A549 treated with GW870086 at 1 μM for 4 hours (cell line): ENCODE data around the gene MINK1. TPM values are rescaled to one million over a fixed set of nuclear protein-coding genes. Genes with fewer than 3 reads are reported as not detected.

ENCODE experiments used
- total RNA-seq: library from RNA; stranded (reverse); fragments of 200-300 nt; extraction: Qiagen RNA extraction; gene quantifications from 5 replicates; pipeline ENCODE4 v1.2.3, GENCODE V29; 2022; ENCODE audit warnings: low read depth

Gene MINK1
- 46.7 to 62.8 TPM (median 57.8 TPM) in 5 replicates for total RNA-seq

DNA sequence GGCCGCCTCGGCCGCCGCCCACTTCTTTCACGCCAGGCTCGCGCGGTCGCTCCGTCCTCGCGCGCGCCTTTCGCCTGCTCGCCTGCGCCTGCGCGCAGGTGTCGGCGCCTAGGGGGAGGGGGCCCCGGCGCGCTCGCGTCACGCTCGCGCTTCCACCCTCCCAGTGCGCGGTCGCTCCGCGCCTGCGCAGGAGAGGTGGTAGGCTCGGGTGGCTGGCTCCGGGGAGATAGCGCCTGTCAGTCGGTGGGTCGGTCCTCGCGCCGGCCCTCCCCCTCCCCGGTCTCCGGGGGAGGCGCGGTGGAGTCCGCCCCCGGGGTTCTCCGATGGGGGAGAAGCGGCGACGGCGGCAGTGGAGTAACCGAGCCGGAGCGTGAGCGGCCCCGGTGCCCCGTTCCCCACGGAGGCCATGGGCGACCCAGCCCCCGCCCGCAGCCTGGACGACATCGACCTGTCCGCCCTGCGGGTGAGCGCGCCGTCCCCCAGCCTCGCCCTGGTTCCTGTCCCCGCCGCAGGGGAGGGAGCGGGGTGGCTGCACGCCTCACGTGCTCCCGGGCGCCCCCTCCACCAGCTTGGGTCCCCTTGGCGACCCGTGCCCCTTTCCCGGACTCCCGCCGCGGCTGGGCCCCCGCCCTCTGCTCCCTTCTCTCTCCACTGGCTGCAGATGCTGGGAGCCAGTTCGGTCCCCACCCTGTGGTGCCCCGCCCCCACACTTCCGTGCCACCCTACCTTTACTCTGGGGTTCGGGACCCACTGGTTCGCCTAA lies at the start of gene MINK1:
Gene MINK1, plus strand, starts transcription at position 163 of the 763 bp plus-strand sequence. Its CDS starts 244 bp downstream, at position 407.

DNA sequence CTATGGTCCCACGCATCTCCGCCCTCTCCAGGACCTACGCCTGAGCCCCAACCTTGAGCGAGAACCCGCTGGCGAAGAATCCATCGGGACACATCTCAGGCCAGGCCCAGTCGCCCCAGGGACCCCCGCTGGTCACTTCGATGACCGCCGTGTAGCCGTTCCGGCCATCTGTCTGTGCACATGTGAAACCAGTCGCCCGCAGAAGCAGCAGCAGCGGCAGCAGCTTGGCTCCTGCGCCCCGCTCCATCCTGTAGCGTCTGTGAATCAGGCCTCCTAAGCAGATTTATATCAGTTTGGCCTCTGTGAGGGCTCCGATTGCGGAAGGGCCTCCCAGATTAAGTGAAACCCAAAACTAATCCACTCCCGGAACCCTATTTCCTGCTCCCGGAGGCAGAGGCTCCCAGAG lies 47.0 kb upstream of the MINK1 start, which contains the start of gene VMO1:
Gene VMO1, minus strand, starts transcription at position 259 of the 406 bp plus-strand sequence. Its CDS starts 12 bp downstream, at position 247.

DNA sequence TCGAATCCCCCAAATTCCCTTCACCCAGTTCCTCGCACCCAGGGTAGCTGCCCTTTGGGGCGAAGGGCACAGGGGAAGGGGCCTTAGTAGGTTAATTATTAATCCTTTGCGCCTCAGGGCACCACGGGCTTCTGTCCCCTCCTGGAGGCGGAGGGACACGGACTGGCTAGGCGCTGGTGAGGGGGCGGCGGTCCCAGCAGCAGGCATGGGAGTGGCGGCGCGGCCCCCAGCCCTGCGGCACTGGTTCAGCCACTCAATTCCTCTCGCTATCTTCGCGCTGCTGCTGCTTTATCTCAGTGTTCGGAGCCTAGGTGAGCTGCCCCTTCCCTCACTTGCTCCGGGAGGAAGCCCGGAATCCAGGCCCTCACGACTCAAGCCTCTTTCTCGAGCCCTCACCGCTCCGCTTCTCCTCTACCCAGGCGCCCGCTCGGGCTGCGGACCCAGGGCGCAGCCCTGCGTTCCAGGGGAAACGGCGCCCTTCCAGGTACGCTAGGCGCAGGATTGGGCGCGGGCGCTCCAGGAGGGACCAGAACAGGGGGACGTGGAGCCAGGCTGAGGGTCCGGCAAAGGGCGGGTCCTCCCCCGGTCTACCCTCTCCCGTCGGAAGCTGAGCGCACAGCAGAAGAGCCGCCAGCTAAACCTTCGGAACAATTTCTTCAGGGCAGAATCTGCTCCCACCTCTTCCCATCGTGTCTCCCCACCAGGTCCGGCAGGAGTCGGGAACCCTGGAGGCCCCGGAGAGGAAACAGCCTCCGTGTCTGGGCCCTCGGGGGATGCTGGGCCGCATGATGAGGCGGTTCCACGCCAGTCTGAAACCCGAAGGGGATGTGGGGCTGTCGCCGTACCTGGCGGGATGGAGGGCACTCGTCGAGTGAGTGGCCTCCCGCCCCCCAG lies 44.1 kb upstream of the MINK1 start, which contains the start of gene GLTPD2:
Gene GLTPD2, plus strand, starts transcription at position 158 of the 894 bp plus-strand sequence. Its CDS starts 48 bp downstream, at position 206.

DNA sequence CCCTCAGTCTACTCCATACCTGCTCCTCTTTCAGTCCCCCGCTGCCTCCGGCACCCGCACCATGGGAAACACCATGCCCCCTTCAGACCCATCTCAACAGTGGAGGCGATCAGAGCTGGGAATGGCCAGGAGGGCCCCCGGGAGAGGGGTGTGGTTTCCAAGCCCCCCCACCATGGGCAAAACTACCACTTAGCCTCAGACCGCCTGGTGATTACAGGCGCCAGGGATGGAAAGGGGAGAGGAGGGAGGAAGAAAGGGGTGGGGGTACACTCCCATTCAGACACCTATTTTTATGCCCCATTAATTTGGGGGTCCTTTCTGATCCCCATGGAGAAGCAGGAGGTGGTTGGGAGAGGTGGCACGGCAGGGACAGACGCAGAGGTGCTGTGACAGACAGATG lies 30.9 kb upstream of the MINK1 start, which contains the start of gene C17orf114:
Gene C17orf114, minus strand, starts transcription at position 101 of the 400 bp plus-strand sequence.

DNA sequence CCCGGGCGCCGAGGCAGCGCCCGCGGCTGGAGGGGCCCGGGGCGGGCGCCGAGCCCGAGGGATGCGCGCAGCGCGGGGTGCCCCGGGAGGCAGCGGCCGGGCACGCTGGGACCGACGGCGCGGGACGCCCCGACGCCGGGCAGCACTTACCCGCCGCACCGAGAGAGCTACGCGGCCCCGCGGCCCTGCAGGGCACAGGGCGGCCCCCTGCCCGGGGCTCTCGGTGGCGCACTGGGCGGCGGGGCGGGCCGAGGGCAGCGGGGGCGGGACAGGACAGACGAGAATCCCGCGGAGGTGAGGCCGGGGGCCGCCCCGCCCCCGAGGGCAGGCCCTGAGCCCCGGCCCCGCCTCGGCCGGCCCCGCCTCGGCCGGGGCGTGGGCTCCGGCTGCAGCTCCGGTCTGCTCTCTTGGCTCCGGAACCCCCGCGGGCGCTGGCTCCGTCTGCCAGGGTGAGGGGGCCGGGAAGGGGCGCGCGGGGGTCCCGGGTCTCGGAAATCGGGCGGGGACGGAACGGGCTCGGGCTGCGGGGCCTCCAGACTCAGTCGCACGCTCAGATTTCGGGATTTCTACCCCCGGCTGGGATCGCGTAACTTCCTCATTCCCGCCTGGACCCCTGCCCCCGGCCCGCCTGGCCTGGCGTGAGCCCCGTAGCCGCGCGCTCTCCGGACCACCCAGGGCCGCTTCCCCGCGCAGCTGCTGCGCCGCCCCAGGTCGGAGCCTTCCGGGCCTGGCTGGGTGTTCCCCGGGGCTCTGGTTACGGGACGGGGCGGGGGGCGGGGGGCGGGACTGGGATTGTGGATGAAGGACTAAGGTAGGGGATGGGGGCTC lies 26.1 kb upstream of the MINK1 start, which contains the start of gene PLD2:
Gene PLD2, plus strand, starts transcription at position 376 of the 828 bp plus-strand sequence. CDS start 621 bp downstream, outside the sequence.

DNA sequence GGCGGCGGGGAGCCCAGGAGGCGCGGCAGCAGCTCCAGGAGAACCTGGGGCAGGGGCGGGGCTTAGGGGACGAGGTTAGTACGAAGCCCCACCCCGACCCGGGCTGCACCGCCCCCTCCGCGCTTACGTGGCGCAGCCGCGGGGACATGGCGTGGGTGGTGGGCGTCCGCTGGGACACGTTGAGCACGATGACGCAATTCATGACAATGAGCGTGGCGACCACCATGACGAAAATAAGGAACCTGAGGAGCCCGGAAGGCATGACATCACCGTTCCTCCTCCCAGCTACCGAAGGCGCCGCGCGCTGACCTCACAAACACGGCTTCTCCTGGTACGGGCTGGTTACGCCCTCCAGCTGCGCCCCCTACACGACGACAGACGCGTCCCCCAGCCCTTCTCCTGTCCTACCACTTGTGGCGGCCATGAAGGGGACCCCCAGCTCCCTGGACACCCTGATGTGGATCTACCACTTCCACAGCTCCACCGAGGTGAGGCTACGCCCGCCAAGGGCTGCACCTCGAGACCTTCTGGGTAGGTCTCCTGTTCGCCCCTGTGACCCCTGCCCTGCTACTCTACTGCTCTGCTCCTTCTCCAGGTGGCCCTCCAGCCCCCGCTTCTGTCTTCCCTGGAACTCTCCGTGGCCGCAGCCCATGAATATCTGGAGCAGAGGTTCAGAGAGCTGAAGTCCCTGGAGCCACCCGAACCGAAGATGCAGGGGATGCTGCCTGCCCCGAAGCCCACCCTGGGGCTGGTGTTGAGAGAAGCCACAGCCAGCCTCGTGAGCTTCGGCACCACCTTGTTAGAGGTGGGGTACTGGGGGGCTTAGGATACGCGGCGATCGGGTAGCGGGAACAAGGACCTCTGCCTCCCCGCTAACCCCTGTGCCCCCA lies 66.4 kb downstream of the MINK1 start, which contains the start of gene C17orf107:
Gene C17orf107, plus strand, starts transcription at position 196 of the 890 bp plus-strand sequence. Its CDS starts 227 bp downstream, at position 423.

DNA sequence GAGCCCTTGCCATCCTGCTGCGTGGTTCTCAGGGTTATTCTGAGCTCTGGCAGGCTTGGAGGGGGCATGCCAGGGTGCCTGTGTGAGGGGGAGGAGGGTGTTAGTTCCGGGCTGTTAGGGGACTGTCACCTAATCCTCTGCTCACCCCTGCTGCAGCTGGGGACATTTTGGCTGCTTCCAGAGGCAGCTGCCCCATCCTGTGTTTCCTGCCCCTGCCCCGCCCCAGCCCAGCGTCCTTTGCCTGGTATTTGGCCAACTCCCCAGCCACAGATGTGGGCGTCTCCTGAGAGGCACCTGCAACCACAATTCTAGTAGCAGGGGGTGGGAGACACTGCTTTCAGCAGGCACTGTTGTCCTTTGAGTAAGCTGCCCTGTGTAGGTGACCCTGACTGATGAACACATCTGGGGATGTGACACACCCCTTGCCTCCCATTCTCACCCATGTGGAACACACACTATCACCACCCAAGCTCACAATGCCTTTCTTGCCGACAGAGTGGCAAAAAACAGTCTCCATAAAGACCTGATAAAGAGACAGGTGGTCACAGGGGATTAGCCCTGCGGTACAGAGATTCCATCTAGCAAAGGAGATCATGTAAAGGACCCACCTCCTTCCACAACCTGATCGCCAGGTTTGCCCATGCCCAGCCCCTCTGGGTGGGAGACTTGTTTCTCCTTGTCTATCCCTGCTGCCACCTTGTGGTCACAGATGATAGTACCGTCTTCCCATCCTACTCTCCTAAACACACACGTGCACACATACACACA lies 70.1 kb downstream of the MINK1 start, which contains the start of gene CHRNE:
Gene CHRNE, minus strand, starts transcription at position 48 of the 768 bp plus-strand sequence. Its CDS starts 35 bp downstream, at position 13.

DNA sequence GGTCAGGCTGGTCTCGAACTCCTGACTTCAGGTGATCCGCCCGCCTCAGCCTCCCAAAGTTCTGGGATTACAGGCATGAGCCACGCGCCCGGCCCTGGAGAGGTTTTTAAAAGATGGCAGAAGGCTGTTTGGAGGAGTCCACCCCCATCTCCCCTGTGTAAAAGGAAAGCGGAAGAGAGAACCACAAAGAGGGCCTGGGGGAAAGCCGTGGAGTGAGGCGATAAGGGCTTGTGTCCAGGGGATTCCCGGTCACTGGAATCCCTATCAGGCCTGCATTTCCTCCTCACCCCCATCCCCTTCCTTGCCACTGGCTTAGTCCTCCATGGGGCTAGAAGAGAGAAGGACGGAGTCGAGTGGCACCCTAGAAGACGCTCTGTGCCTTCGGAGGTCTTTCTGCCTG lies 98.8 kb downstream of the MINK1 start, which contains the start of gene GP1BA:
Gene GP1BA, plus strand, starts transcription at position 315 of the 400 bp plus-strand sequence. CDS start 328 bp downstream, outside the sequence.

DNA sequence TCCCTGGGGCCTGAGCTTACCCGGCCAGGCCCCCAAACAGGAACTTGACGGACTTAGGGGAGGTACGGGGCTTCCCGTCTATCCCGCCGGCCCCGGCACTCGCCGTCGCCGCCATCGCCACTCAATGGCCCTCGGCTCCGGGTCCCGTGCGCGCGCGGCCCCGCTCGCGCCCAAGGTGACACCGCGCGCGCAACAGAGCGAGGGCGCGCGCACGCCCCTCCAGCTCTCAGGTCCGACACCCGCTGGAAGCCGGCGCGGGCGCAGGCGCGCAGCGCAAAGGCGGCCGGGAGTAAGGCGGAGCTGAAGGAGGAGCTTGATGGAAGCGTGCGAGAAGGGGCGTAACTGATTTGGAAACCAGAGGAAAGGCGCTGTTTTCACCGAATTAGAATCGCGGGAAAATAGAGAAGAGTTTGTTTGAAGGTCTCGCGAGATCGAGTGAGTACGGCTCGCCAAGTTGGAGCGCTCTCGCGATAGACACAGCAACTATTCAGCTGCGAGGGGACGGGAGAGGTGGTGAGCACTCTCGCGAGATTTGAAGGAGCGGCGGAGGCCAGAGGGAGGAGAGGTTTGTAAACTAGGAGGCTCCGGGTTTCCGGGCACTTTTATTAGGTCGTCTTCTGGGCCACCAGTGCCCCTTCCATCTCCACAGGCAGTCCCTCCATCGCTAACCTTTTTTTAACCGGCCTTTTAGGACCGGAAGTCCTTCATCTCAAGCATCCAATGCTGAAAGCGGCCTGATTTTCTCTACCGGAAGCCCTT lies 106.8 kb downstream of the MINK1 start, which contains the start of the genes RNF167 and SLC25A11:
Gene RNF167, plus strand, starts transcription at position 473 of the 759 bp plus-strand sequence. CDS start 642 bp downstream, outside the sequence.
Gene SLC25A11, minus strand, starts transcription at position 251 of the 759 bp plus-strand sequence. Its CDS starts 136 bp downstream, at position 115.

Other genes starting within 250 kb of the MINK1 start
- gene SMTNL2, start 248.8 kb upstream of the MINK1 start, total RNA-seq, result 0.37 to 1.3 TPM (median 0.64 TPM) in 5 replicates
- gene ALOX15, start 191.7 kb upstream of the MINK1 start, total RNA-seq, result 0.05 to 0.21 TPM (median 0.13 TPM) in 4 of 5 replicates, not detected in the other
- 63.6 to 79.6 TPM (median 74.7 TPM) in 5 replicates for gene PELP1, start 129.2 kb upstream of the MINK1 start, total RNA-seq
- 44.5 to 71.7 TPM (median 59.7 TPM) in 5 replicates for gene ARRB2, start 122.7 kb upstream of the MINK1 start, total RNA-seq
- gene MED11, start 101.9 kb upstream of the MINK1 start, total RNA-seq, result 40.1 to 44.1 TPM (median 41.9 TPM) in 5 replicates
- gene ZMYND15, start 93.5 kb upstream of the MINK1 start, total RNA-seq, result 0.16 to 0.74 TPM (median 0.28 TPM) in 5 replicates
- gene CXCL16, start 93.4 kb upstream of the MINK1 start, total RNA-seq, result 13.2 to 20.3 TPM (median 18.2 TPM) in 5 replicates
- gene TM4SF5, start 61.5 kb upstream of the MINK1 start, total RNA-seq, result 0.40 to 1.3 TPM (median 0.70 TPM) in 5 replicates
- gene VMO1, start 47.0 kb upstream of the MINK1 start, total RNA-seq, result 0.78 to 1.4 TPM (median 0.85 TPM) in 5 replicates
- gene GLTPD2, start 44.4 kb upstream of the MINK1 start, total RNA-seq, result not detected in 5 replicates
- 459 to 505 TPM (median 496 TPM) in 5 replicates for gene PSMB6, start 37.2 kb upstream of the MINK1 start, total RNA-seq
- gene PLD2, start 26.2 kb upstream of the MINK1 start, total RNA-seq, result 20.8 to 27.3 TPM (median 25.4 TPM) in 5 replicates
- gene C17orf107, start 66.2 kb downstream of the MINK1 start, total RNA-seq, result 0.18 to 0.49 TPM (median 0.34 TPM) in 5 replicates
- gene CHRNE, start 69.8 kb downstream of the MINK1 start, total RNA-seq, result 0.07 to 0.17 TPM in 2 of 5 replicates, not detected in the others
- gene GP1BA, start 98.9 kb downstream of the MINK1 start, total RNA-seq, result not detected in 5 replicates
- 50.9 to 71.7 TPM (median 70.1 TPM) in 5 replicates for gene SLC25A11, start 106.7 kb downstream of the MINK1 start, total RNA-seq
- 94.8 to 138 TPM (median 119 TPM) in 5 replicates for gene RNF167, start 106.9 kb downstream of the MINK1 start, total RNA-seq
- 2,657 to 2,903 TPM (median 2,762 TPM) in 5 replicates for gene PFN1, start 115.2 kb downstream of the MINK1 start, total RNA-seq
- 44.1 to 52.1 TPM (median 45.5 TPM) in 5 replicates for gene ENO3, start 117.8 kb downstream of the MINK1 start, total RNA-seq
- 67.2 to 82.1 TPM (median 69.6 TPM) in 5 replicates for gene SPAG7, start 134.5 kb downstream of the MINK1 start, total RNA-seq
- 28.3 to 35.1 TPM (median 32.7 TPM) in 5 replicates for gene CAMTA2, start 154.3 kb downstream of the MINK1 start, total RNA-seq
- gene INCA1, start 164.2 kb downstream of the MINK1 start, total RNA-seq, result 1.1 to 1.9 TPM (median 1.6 TPM) in 5 replicates
- 96.7 to 125 TPM (median 115 TPM) in 5 replicates for gene KIF1C, start 164.6 kb downstream of the MINK1 start, total RNA-seq
- gene SLC52A1, start 202.1 kb downstream of the MINK1 start, total RNA-seq, result 0.42 to 1.0 TPM (median 0.70 TPM) in 5 replicates
- 0.69 to 1.3 TPM (median 1.0 TPM) in 5 replicates for gene ZFP3, start 245.1 kb downstream of the MINK1 start, total RNA-seq